Spleen (tissue), 11 donors: ENCODE measurements around the gene RNF152. TPM values are rescaled to one million over a fixed set of nuclear protein-coding genes. Genes with fewer than 3 reads are reported as not detected.
"Not testable (repeated sequence)": the region's sequence is repeated elsewhere in the genome, so short reads cannot be mapped to it uniquely, and the experiment has no call there.

Experiments used
- DNase-seq: peaks from one replicate; pipeline ENCODE4 v3.0.0-alpha.2; 2020
- H3K27ac ChIP-seq, 8 donors: fragments of 200-600 bp; sonication (generic) in 7 of 8; 1 replicate in 4 of 8; 2 replicates in 4 of 8; pipeline versions ENCODE4 v1.5.0 to v1.8.0; 2016 to 2021; ENCODE audit warnings: inconsistent platforms in 4 of 8, mild to moderate bottlenecking in 4 of 8, moderate library complexity in 1 of 8
- H3K27me3 ChIP-seq, 7 donors: fragments of 200-600 bp; sonication (generic) in 6 of 7; replicated peaks in 1 of 7; 1 replicate in 4 of 7; 2 replicates in 3 of 7; pipeline versions ENCODE4 v1.5.0 to v1.8.0; 2016 to 2021; ENCODE audit warnings: inconsistent platforms in 3 of 7, mild to moderate bottlenecking in 1 of 7
- H3K36me3 ChIP-seq, 6 donors: fragments of 200-600 bp; sonication (generic) in 5 of 6; 1 replicate in 4 of 6; 2 replicates in 2 of 6; pipeline versions ENCODE4 v1.5.0 to v1.8.0; 2016 to 2021; ENCODE audit warnings: inconsistent platforms in 2 of 6
- H3K4me1 ChIP-seq, 6 donors: fragments of 200-600 bp; sonication (generic) in 5 of 6; 1 replicate in 3 of 6; 2 replicates in 3 of 6; pipeline versions ENCODE4 v1.5.0 to v1.8.0; 2016 to 2021; ENCODE audit warnings: inconsistent platforms in 3 of 6
- H3K4me3 ChIP-seq, 8 donors: fragments of 200-600 bp; sonication (generic) in 7 of 8; 1 replicate in 4 of 8; 2 replicates in 4 of 8; pipeline versions ENCODE4 v1.5.0 to v1.8.0; 2016 to 2021; ENCODE audit warnings: inconsistent platforms in 4 of 8, mild to moderate bottlenecking in 4 of 8, moderate library complexity in 2 of 8
- H3K9me3 ChIP-seq, 8 donors: fragments of 200-600 bp; sonication (generic) in 7 of 8; 1 replicate in 4 of 8; 2 replicates in 4 of 8; pipeline versions ENCODE4 v1.5.0 to v1.8.0; 2016 to 2021; ENCODE audit warnings: inconsistent platforms in 4 of 8
- POLR2A ChIP-seq, 3 donors: fragments of 450-650 bp; IDR thresholded peaks; one replicate each; pipeline ENCODE4 v1.5.1; 2017; ENCODE audit warnings: antibody characterized with exemption in 3 of 3, mild to moderate bottlenecking in 1 of 3
- POLR2AphosphoS5 ChIP-seq, 3 donors: sonication (generic); formaldehyde crosslinking; IDR thresholded peaks; one replicate each; pipeline ENCODE4 v1.5.1; 2017; ENCODE audit warnings: antibody characterized with exemption in 3 of 3
- WGBS, 5 donors: extraction: QIAGEN DNeasy Blood & Tissue Kit in 3 of 5; methylation state at CpG; one replicate each; pipeline versions ENCODE4 v1.1.5 to v1.1.7; 2013 to 2018; 5-methylcytosine and 5-hydroxymethylcytosine counted together
- intact Hi-C: fragments of 100-400 bp; cut with DNase I; formaldehyde crosslinking; loops from one replicate; pipeline ENCODE4 v1.15.0; 2023; ENCODE audit warnings: low total_unique reads
- polyA plus RNA-seq, 3 donors: library from polyadenylated mRNA; stranded (reverse); fragments of 200-250 nt; gene quantifications; one replicate each; pipeline ENCODE4 v1.2.1, GENCODE V29; 2013
- total RNA-seq, 7 donors: library from RNA; depleted of rRNA in 3 of 7; stranded (reverse); fragments of >200 nt in 3 of 7; fragmentation: NEBNext Ultra II Directional in 4 of 7; extraction: Animal tissue kit (Norgen Biotek cat#: 25700) in 4 of 7; gene quantifications; one replicate each; pipeline versions ENCODE4 v1.1.0 to v1.2.1, GENCODE V29; 2016 to 2021
- TF ChIP-seq, protein P1 (sequence below), 11 experiments: fragments of 200-600 bp in 7 of 11; fragments of 450-650 bp in 4 of 11; sonication (generic) in 4 of 11; IDR thresholded peaks in 8 of 11; conservative IDR thresholded peaks in 3 of 11; 1 replicate in 7 of 11; 2 replicates in 4 of 11; pipeline versions ENCODE4 v1.4.0 to v1.8.0; 2016 to 2021; ENCODE audit warnings: antibody characterized with exemption in 11 of 11, inconsistent platforms in 4 of 11, mild to moderate bottlenecking in 1 of 11
- donor health status: healthy with polysubstance abuse.
- donor health status: DM: no; HTN: no; CAD: no; lungs with moderate emphysema.
- donor health status: DM: no; HTN: no; CAD: no.
- donor health status: Bipolar disorder and iron deficiency.
- donor health status: healthy.
- donor health status: DM: no; HTN: no; CAD: no.
- donor health status: DM: yes; HTN: yes; CAD: no.

RNF152 gene
- total and polyA plus RNA-seq, 10 donors: 0.15 to 7.1 (median 2.2) TPM

DNA sequence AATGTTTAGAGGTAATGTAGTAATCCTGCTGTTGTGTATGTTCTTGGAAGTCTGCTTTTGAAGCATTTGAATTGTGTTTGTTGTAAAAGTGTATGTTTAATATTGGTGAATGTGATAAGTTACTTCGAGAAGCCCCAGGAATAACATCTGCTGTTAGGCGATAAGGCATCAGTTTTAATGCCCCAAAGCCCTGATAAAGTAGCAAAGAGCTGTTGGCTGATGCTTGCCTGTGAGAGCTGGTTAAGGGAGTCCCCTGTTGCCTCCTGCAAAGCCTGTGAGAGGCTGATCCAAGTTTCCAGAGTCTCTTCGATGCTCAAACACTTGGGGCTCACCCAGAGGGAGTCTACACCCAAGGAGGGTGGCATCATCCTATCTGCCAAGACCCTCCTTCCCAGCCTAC lies 110.3 kb downstream of the RNF152 start:
- Histone ChIP-seq H3K4me3 (no peak overlapping the region), H3K27me3 (peaks cover 0 to 4% (median 0%) of the 10 kb centered on the region in 7 donors), H3K36me3 (no peaks in the 10 kb centered on the region), H3K9me3 (peaks cover 0 to 20% (median 3%) of the 10 kb centered on the region in 8 donors), H3K27ac (no peak overlapping the region), H3K4me1 (no peaks in the 10 kb centered on the region)
- intact Hi-C loops: no loop called here
- DNase-seq: no peak
- 81 to 93% (median 86%) methylated on average over 3 of the region's 3 CpGs for WGBS, 5 donors
- TF ChIP-seq POLR2A (IDR thresholded peaks at IDR 0.05) (no peak), POLR2AphosphoS5 (IDR thresholded peaks at IDR 0.05) (no peak)
- TF ChIP-seq, protein P1, sequence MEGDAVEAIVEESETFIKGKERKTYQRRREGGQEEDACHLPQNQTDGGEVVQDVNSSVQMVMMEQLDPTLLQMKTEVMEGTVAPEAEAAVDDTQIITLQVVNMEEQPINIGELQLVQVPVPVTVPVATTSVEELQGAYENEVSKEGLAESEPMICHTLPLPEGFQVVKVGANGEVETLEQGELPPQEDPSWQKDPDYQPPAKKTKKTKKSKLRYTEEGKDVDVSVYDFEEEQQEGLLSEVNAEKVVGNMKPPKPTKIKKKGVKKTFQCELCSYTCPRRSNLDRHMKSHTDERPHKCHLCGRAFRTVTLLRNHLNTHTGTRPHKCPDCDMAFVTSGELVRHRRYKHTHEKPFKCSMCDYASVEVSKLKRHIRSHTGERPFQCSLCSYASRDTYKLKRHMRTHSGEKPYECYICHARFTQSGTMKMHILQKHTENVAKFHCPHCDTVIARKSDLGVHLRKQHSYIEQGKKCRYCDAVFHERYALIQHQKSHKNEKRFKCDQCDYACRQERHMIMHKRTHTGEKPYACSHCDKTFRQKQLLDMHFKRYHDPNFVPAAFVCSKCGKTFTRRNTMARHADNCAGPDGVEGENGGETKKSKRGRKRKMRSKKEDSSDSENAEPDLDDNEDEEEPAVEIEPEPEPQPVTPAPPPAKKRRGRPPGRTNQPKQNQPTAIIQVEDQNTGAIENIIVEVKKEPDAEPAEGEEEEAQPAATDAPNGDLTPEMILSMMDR (IDR thresholded peaks at IDR 0.05 in 8 of 11, conservative IDR thresholded peaks at IDR 0.05 in 3 of 11): no peak

DNA sequence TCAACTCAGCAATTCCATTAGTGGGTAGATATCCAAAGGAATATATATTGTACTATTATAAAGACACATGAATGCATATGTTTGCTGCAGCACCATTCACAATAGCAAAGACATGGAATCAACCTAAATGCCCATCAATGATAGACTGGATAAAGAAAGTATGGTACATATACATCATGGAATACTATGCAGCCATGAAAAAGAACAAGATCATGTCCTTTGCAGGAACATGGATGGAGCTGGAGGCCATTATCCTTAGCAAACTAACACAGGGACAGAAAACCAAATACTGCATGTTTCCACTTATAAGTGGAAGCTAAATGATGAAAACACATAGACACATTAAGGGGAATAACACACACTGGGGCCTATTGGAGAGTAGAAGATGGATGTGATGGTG lies 116.6 kb downstream of the RNF152 start:
- DNase-seq, H3K4me1 ChIP-seq, H3K27ac ChIP-seq, H3K27me3 ChIP-seq, intact Hi-C loops, H3K36me3 ChIP-seq, H3K4me3 ChIP-seq: not testable (repeated sequence)
- H3K9me3 ChIP-seq: peaks cover 0 to 31% (median 17%) of the 10 kb centered on the region in 8 donors

DNA sequence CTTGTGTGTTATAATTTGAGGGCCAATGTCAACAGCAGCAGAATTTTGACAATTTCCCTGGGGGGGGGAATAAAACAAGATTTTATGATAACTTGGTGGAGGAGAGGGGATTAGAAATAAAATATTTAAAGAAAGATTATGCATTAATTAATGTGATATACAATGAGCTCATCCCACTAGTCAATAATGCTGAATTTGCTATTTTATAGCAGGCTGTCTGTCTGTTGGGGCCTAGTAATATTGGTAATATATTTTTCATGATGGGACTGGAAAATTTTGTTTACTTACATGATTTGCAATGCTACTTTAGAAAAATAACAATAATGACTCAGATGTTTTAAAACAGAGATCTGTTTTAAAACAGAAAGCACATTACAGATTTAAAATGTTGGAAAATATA lies 118.0 kb downstream of the RNF152 start:
- intact Hi-C loops: no loop called here
- Histone ChIP-seq H3K4me3 (no peak overlapping the region), H3K36me3 (no peaks in the 10 kb centered on the region), H3K27me3 (no peaks in the 10 kb centered on the region), H3K4me1 (no peaks in the 10 kb centered on the region), H3K9me3 (peaks cover 0 to 31% (median 17%) of the 10 kb centered on the region in 8 donors), H3K27ac (no peak overlapping the region)
- TF ChIP-seq POLR2A (IDR thresholded peaks at IDR 0.05) (no peak), POLR2AphosphoS5 (IDR thresholded peaks at IDR 0.05) (no peak)
- TF ChIP-seq, protein P1 (IDR thresholded peaks at IDR 0.05 in 8 of 11, conservative IDR thresholded peaks at IDR 0.05 in 3 of 11): no peak
- DNase-seq: no peak

DNA sequence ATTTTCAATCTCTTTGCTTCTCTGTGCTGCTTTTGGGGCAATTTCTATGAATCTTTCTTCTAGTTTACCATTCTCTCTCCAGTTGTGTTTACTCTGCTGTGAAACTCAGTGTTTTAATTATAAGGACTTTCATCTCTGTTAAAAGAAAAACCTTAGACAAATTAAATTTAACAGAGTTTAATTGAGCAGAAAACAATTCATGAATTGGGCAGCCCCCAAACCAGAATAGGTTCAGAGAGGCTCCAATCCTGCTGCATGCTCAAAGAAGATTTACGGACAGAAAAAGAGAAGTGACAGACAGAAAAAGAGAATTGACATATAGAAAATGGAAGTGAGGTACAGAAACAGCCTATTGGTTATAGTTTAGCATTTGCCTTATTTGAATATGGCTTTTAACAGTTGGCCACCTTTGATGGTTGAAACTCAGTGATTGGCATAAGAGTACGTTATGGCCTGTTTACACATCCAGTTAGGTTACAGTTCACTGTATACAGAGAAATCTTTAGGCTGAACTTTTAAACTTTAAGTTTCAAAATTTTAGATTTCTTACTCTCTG lies 120.4 kb downstream of the RNF152 start:
- Histone ChIP-seq H3K4me1 (no peaks in the 10 kb centered on the region), H3K36me3 (no peaks in the 10 kb centered on the region), H3K4me3 (no peak overlapping the region), H3K9me3 (peaks cover 0 to 21% (median 14%) of the 10 kb centered on the region in 8 donors), H3K27me3 (no peaks in the 10 kb centered on the region), H3K27ac (no peak overlapping the region)
- no peak for DNase-seq
- 42 to 84% (median 63%) methylated on average over 2 of the region's 2 CpGs for WGBS, 5 donors
- no peak for TF ChIP-seq POLR2A (IDR thresholded peaks at IDR 0.05)
- TF ChIP-seq POLR2AphosphoS5 (IDR thresholded peaks at IDR 0.05): no peak
- TF ChIP-seq, protein P1 (IDR thresholded peaks at IDR 0.05 in 8 of 11, conservative IDR thresholded peaks at IDR 0.05 in 3 of 11): no peak
- intact Hi-C loops: no loop called here

DNA sequence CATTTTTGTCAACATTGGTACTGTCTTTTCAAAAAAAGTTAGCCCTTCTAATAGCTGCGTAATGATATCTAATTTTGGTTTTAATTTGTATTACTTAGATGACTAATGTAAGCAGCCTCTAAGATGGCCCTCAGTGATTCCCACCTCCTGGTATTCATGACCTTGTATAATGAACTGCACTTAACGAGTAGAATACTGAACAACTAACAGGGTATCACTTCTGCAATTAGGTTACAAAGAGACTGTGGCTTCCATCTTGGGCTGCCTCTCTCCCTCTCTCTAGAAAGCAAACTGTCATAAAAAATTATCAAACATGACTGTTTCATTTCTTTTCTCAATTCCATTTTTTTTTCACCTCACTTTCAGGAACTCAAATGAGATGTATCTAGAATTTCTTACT lies 120.9 kb downstream of the RNF152 start:
- Histone ChIP-seq H3K4me1 (no peaks in the 10 kb centered on the region), H3K27ac (no peak overlapping the region), H3K36me3 (no peaks in the 10 kb centered on the region), H3K4me3 (no peak overlapping the region), H3K27me3 (no peaks in the 10 kb centered on the region), H3K9me3 (peaks cover 0 to 17% (median 10%) of the 10 kb centered on the region in 8 donors)
- intact Hi-C loops: no loop called here
- DNase-seq: no peak
- WGBS, 5 donors: 77 to 93% (median 84%) methylated on average over 2 of the region's 2 CpGs
- TF ChIP-seq POLR2A (IDR thresholded peaks at IDR 0.05): no peak
- no peak for TF ChIP-seq POLR2AphosphoS5 (IDR thresholded peaks at IDR 0.05)
- TF ChIP-seq, protein P1 (IDR thresholded peaks at IDR 0.05 in 8 of 11, conservative IDR thresholded peaks at IDR 0.05 in 3 of 11): no peak
